Smooth muscle cell (in vitro differentiated cells): Measurements from ENCODE around the gene OMP. TPM values are rescaled to one million over a fixed set of nuclear protein-coding genes. Genes with fewer than 3 reads are reported as not detected.
"Not testable (repeated sequence)": the region's sequence is repeated elsewhere in the genome, so short reads cannot be mapped to it uniquely, and the experiment has no call there.

Experiments
- DNase-seq: peaks from one replicate; lab custom pipeline; 2025; ENCODE audit not compliant: unreplicated experiment; lab: John Stamatoyannopoulos, UW
- H2AFZ ChIP-seq: fragments of 200-600 bp; sonication (generic); 2 replicates; pipeline ENCODE4 v1.6.0; 2016; ENCODE audit warnings: antibody characterized with exemption, low read depth, mild to moderate bottlenecking
- H3F3A ChIP-seq: fragments of 200-600 bp; sonication (generic); 2 replicates; pipeline ENCODE4 v1.6.0; 2017; ENCODE audit warnings: antibody characterized with exemption, low read depth
- H3K27ac ChIP-seq: fragments of 200-600 bp; sonication (generic); 2 replicates; pipeline ENCODE4 v1.5.1; 2016; ENCODE audit warnings: low read depth, mild to moderate bottlenecking
- H3K27me3 ChIP-seq: fragments of 200-600 bp; sonication (generic); 2 replicates; pipeline ENCODE4 v1.6.1; 2016; ENCODE audit warnings: low read depth, mild to moderate bottlenecking
- H3K36me3 ChIP-seq: fragments of 200-600 bp; sonication (generic); 2 replicates; pipeline ENCODE4 v1.5.1; 2016; ENCODE audit warnings: low read depth
- H3K4me1 ChIP-seq: fragments of 200-600 bp; sonication (generic); 2 replicates; pipeline ENCODE4 v1.5.1; 2016; ENCODE audit warnings: low read depth
- H3K4me2 ChIP-seq: fragments of 200-600 bp; sonication (generic); 2 replicates; pipeline ENCODE4 v1.6.0; 2016; ENCODE audit warnings: mild to moderate bottlenecking
- H3K4me3 ChIP-seq: fragments of 200-600 bp; sonication (generic); 2 replicates; pipeline ENCODE4 v1.5.1; 2016; ENCODE audit warnings: mild to moderate bottlenecking
- H3K79me2 ChIP-seq: fragments of 200-600 bp; sonication (generic); 2 replicates; pipeline ENCODE4 v1.6.0; 2016; ENCODE audit warnings: low read depth, mild to moderate bottlenecking
- H3K9ac ChIP-seq: fragments of 200-600 bp; sonication (generic); 2 replicates; pipeline ENCODE4 v1.6.0; 2016; ENCODE audit warnings: low read depth
- H3K9me3 ChIP-seq: fragments of 200-600 bp; sonication (generic); replicated peaks from 2 replicates; pipeline ENCODE4 v1.5.1; 2016; ENCODE audit warnings: low read depth
- H4K20me1 ChIP-seq: fragments of 200-600 bp; sonication (generic); 2 replicates; pipeline ENCODE4 v1.6.0; 2016; ENCODE audit warnings: low read depth
- WGBS: methylation state at CpG from one replicate; pipeline ENCODE4 v1.1.7; 2016; ENCODE audit warnings: low lambda C conversion rate; 5-methylcytosine and 5-hydroxymethylcytosine counted together
- polyA plus RNA-seq: library from polyadenylated mRNA; unstranded; fragments of >200 nt; fragmentation: Nextera tagmentation; extraction: Ambion mirVana; gene quantifications from 2 replicates; pipeline ENCODE4 v1.2.1, GENCODE V29; 2016
- total RNA-seq: library from RNA; depleted of rRNA; stranded (reverse); fragments of >200 nt; gene quantifications from 2 replicates; pipeline ENCODE4 v1.2.3, GENCODE V29; 2014
- TF ChIP-seq, protein P1 (sequence below): fragments of 200-600 bp; sonication (generic); IDR thresholded peaks from 2 replicates; pipeline ENCODE4 v1.5.1; 2017; ENCODE audit warnings: borderline replicate concordance, mild to moderate bottlenecking, antibody characterized with exemption; ENCODE audit not compliant: insufficient read depth, poor library complexity, severe bottlenecking

OMP gene
- total and polyA plus RNA-seq, 2 experiments from 2014 or later: not detected

DNA sequence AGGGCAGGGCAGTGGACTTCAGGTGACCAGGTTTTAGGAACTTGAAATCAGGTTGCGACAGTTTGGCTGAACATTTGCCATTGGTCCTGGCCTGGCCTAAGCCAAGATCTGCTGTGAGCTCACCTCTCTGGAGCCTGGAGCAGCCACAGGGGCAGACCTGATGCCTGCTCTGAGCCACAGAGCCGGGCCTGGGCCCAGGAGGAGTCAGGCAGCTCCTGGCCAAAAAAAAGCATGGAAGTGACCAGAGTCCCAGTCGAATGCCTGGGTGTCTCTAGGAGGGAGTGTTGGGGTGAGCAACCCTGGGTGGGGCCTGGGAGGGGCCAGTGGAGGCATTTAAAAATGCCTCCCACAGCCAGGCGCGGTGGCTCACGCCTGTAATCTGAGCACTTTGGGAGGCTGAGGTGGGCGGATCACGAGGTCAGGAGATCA is 6.0 kb upstream of the OMP start:
- no peaks in the 10 kb centered on the region for H3K36me3 ChIP-seq
- H3K79me2 ChIP-seq: no peaks in the 10 kb centered on the region
- H3K27me3 ChIP-seq: no peaks in the 10 kb centered on the region
- TF ChIP-seq, protein P1, sequence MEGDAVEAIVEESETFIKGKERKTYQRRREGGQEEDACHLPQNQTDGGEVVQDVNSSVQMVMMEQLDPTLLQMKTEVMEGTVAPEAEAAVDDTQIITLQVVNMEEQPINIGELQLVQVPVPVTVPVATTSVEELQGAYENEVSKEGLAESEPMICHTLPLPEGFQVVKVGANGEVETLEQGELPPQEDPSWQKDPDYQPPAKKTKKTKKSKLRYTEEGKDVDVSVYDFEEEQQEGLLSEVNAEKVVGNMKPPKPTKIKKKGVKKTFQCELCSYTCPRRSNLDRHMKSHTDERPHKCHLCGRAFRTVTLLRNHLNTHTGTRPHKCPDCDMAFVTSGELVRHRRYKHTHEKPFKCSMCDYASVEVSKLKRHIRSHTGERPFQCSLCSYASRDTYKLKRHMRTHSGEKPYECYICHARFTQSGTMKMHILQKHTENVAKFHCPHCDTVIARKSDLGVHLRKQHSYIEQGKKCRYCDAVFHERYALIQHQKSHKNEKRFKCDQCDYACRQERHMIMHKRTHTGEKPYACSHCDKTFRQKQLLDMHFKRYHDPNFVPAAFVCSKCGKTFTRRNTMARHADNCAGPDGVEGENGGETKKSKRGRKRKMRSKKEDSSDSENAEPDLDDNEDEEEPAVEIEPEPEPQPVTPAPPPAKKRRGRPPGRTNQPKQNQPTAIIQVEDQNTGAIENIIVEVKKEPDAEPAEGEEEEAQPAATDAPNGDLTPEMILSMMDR: no peak
- no peak overlapping the region for H2AFZ ChIP-seq
- no peaks in the 10 kb centered on the region for H3K4me1 ChIP-seq
- H3K9ac ChIP-seq: no peak overlapping the region
- no peaks in the 10 kb centered on the region for H3K9me3 ChIP-seq
- 90% methylated on average over 8 of the region's 8 CpGs for WGBS
- no peak overlapping the region for H3K4me2 ChIP-seq
- no peak for DNase-seq
- no peak overlapping the region for H3K4me3 ChIP-seq
- H3K27ac ChIP-seq: no peak overlapping the region
- H3F3A ChIP-seq: no peaks in the 10 kb centered on the region
- peaks cover 1% of the 10 kb centered on the region for H4K20me1 ChIP-seq

DNA sequence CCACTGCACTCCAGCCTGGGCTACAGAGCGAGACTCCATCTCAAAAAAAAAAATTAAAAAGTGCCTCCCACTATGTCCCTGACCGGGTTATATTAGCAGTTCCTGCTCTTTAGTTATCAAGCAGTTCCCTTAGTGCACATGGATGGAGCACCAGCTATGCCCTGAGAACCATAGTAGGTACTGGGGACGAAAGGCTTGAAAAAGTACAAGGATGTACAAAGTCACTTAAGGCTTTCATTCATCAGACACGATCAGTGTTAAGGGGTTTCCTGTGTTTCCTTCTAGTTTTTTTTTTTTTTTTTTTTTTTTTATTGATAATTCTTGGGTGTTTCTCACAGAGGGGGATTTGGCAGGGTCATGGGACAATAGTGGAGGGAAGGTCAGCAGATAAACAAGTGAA is 5.5 kb upstream of the OMP start:
- not testable (repeated sequence) for H3F3A ChIP-seq, H3K27me3 ChIP-seq, H4K20me1 ChIP-seq, H3K4me3 ChIP-seq, H3K9me3 ChIP-seq, DNase-seq, H3K79me2 ChIP-seq, H3K36me3 ChIP-seq, H3K4me1 ChIP-seq, H3K9ac ChIP-seq, H2AFZ ChIP-seq, H3K4me2 ChIP-seq, H3K27ac ChIP-seq
- WGBS: 92% methylated on average over 4 of the region's 4 CpGs

DNA sequence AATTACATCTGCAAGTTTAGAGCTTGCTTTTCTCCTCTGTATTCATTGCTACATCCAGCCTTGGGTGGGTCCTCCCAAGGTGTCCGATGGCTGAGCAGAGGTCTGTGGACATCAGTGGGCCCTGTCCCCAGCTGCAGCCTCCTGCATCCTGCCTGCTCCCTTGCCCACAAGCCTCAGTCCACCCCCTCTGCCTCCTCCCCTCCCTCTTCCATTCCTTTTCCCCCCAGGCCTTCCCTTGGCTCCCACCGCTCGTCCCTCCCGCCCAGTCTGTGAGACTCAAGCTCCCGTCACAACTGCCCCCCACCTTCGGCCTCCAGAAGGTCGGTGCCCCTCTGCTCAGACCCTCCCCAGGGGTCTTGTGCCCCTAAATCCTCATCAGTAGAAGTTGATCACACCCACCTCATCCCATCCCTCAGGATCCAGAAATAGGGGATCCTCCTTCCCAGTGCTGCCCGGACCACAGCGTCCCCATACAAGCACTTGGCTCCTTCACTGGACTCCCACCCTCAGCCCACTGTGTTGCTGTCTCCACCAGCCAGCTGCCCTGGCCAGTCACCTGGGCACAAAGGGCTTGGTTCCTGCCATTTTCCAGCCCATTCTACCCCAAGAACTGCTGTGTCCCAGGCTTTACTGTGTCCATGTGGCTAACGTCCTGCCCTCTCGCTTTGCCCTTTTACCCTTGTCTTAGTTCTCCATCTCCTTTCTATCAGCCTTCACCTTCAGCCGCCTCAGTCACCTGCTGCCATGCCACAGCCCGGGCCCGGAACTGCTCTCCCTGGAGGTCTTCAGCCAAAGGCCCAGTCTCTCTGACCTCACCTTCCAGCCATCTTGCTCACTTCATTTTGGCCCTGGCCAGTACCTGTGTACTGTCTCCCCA is 2.2 kb upstream of the OMP start:
- Histone ChIP-seq H4K20me1 (peaks cover 8% of the 10 kb centered on the region), H2AFZ (no peak overlapping the region), H3K79me2 (no peaks in the 10 kb centered on the region), H3K4me1 (no peaks in the 10 kb centered on the region), H3K27ac (no peak overlapping the region), H3K9ac (no peak overlapping the region), H3K4me3 (no peak overlapping the region), H3K4me2 (no peak overlapping the region), H3F3A (no peaks in the 10 kb centered on the region), H3K36me3 (no peaks in the 10 kb centered on the region), H3K9me3 (no peaks in the 10 kb centered on the region), H3K27me3 (no peaks in the 10 kb centered on the region)
- TF ChIP-seq, protein P1: no peak
- 96% methylated on average over 11 of the region's 14 CpGs for WGBS
- no peak for DNase-seq

DNA sequence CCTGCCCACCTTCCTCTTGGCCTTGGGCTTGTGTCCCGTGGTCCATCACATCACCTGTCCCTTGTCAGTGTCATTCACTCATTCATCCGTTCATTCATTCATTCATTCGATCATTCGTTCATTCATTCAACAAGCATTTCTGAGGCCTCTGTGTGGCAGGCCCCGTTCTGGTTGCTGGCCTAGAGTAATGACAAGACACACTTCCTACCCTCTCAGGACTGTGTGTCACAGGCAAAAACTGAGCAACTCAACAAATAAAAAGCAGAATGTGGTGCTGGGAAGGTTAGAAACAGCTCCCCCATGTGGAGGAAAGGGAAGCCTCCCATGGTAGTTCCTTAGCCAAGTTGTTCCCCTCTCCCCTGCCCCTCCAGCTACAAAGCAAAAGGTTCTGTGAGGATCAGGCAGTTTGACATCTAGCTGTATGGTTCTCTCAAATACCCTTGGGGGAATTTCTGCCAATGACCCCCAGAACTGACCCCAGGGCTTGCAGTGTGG is 1.6 kb upstream of the OMP start:
- Histone ChIP-seq H2AFZ (no peak overlapping the region), H3K27ac (no peak overlapping the region), H3K4me3 (no peak overlapping the region), H4K20me1 (peaks cover 8% of the 10 kb centered on the region), H3K9ac (no peak overlapping the region), H3K4me1 (no peaks in the 10 kb centered on the region), H3K36me3 (no peaks in the 10 kb centered on the region), H3K27me3 (no peaks in the 10 kb centered on the region), H3K4me2 (no peak overlapping the region), H3K79me2 (no peaks in the 10 kb centered on the region), H3K9me3 (no peaks in the 10 kb centered on the region), H3F3A (no peaks in the 10 kb centered on the region)
- 95% methylated on average over 5 of the region's 5 CpGs for WGBS
- DNase-seq: no peak
- TF ChIP-seq, protein P1: peak; percentile 32
